HepG2 (cell line): ENCODE results near the gene RBP3. TPM values are rescaled to one million over a fixed set of nuclear protein-coding genes. Genes with fewer than 3 reads are reported as not detected.
A peak's percentile ranks its signal among the peaks of the same experiment; 100 is the strongest.

ENCODE experiments used
- DPF2 ChIP-seq: sonication (generic); formaldehyde crosslinking; IDR thresholded peaks from 2 replicates; pipeline ENCODE4 v1.4.0; 2020; ENCODE audit warnings: mild to moderate bottlenecking, low read depth, missing genetic modification reagents, borderline replicate concordance
- FOXC1 ChIP-seq: sonication (generic); formaldehyde crosslinking; IDR thresholded peaks from 2 replicates; pipeline ENCODE4 v1.8.0; 2022; ENCODE audit warnings: mild to moderate bottlenecking, missing genetic modification reagents, borderline replicate concordance
- FUBP1 ChIP-seq: sonication (generic); formaldehyde crosslinking; IDR thresholded peaks from 2 replicates; pipeline ENCODE4 v1.5.1; 2020; ENCODE audit warnings: missing genetic modification reagents, mild to moderate bottlenecking, borderline replicate concordance
- MAX ChIP-seq: IDR thresholded peaks from 2 replicates; pipeline ENCODE4 v1.6.1; 2012; ENCODE audit warnings: inconsistent platforms
- SIX4 ChIP-seq: sonication (generic); formaldehyde crosslinking; IDR thresholded peaks from 2 replicates; pipeline ENCODE4 v1.4.0; 2020; ENCODE audit warnings: missing genetic modification reagents
- SP4 ChIP-seq: sonication (generic); formaldehyde crosslinking; IDR thresholded peaks from 2 replicates; pipeline ENCODE4 v1.8.1; 2023; ENCODE audit warnings: mild to moderate bottlenecking, missing genetic modification reagents
- SPEN ChIP-seq: sonication (generic); formaldehyde crosslinking; IDR thresholded peaks from 2 replicates; pipeline ENCODE4 v1.5.1; 2020; ENCODE audit warnings: low read depth, mild to moderate bottlenecking, missing genetic modification reagents
- SRSF1 ChIP-seq: fragments of 200-400 bp; formaldehyde crosslinking; optimal IDR thresholded peaks from 2 replicates; pipeline ENCODE3; 2017; ENCODE audit warnings: mild to moderate bottlenecking, low read depth, low read length, moderate library complexity
- TAF15 ChIP-seq: fragments of 200-400 bp; formaldehyde crosslinking; IDR thresholded peaks from one replicate; pipeline ENCODE4 v1.6.1; 2018; ENCODE audit warnings: mild to moderate bottlenecking, low read depth, low read length; ENCODE audit not compliant: poor library complexity, severe bottlenecking
- TIGD3 ChIP-seq: sonication (generic); formaldehyde crosslinking; IDR thresholded peaks from 2 replicates; pipeline ENCODE4 v1.5.1; 2020; ENCODE audit warnings: mild to moderate bottlenecking, missing genetic modification reagents, borderline replicate concordance
- ZBTB7B ChIP-seq: sonication (generic); formaldehyde crosslinking; IDR thresholded peaks from 2 replicates; pipeline ENCODE4 v1.4.0; 2020; ENCODE audit warnings: missing genetic modification reagents
- ZNF407 ChIP-seq: sonication (generic); formaldehyde crosslinking; IDR thresholded peaks from one replicate; pipeline ENCODE4 v1.5.1; 2020; ENCODE audit warnings: mild to moderate bottlenecking, missing genetic modification reagents; ENCODE audit errors: not compliant biosample characterization
- ZNF414 ChIP-seq: sonication (generic); formaldehyde crosslinking; IDR thresholded peaks from 2 replicates; pipeline ENCODE4 v1.5.0; 2020; ENCODE audit warnings: missing genetic modification reagents
- polyA plus RNA-seq, 8 experiments: library from polyadenylated mRNA; depleted of rRNA in 3 of 8; stranded (reverse) in 7 of 8; unstranded in 1 of 8; fragments of >200 nt; fragmentation: Illumina TruSeq in 4 of 8; extraction: Trizol in 4 of 8; gene quantifications; 2 replicates each; pipeline versions ENCODE4 v1.2.1 to v1.2.3, GENCODE V29; 2011 to 2016; ENCODE audit warnings: low read depth in 4 of 8, missing spikeins in 1 of 8, mixed read lengths in 1 of 8; ENCODE audit not compliant: insufficient read depth in 1 of 8
- total RNA-seq, 5 experiments: library from RNA; depleted of rRNA; stranded (reverse); fragments of >200 nt; fragmentation: Illumina TruSeq; extraction: Trizol; gene quantifications; 2 replicates each; pipeline ENCODE4 v1.2.3, GENCODE V29; 2016; ENCODE audit warnings: low read depth in 1 of 5

RBP3 gene
- total and polyA plus RNA-seq, 2 of the 13 experiments (the other 11 are each of a cell fraction or from before 2014, with no cell fraction given) = not detected

- TF ChIP-seq ZNF407 (no peak), SP4 (CRISPR knock-in tag) (peak; percentile 85), DPF2 (CRISPR knock-in tag) (no peak), ZNF414 (CRISPR knock-in tag) (no peak), SRSF1 (no peak), MAX (no peak; the same call in 1 of the 2 replicates), SIX4 (CRISPR knock-in tag) (no peak), SPEN (0 out of 2 replicates have a peak, but pooled peaks have one; percentile 33), TAF15 (no peak), FOXC1 (CRISPR knock-in tag) (no peak), TIGD3 (CRISPR knock-in tag) (no peak), FUBP1 (CRISPR knock-in tag) (no peak), ZBTB7B (0 out of 2 replicates have a peak, but pooled peaks have one; percentile 22)
These were observed 36.2 kb downstream of the RBP3 start, which contains the start of gene ZNF488 (continued) for GRCh38 chr10:47384148-47384921.
